Measurements from ENCODE around the gene SGO1.

GRCh38 chr3:20185331-20185678, 701 bp downstream of the SGO1 start:
- TF ChIP-seq CTCF (IDR thresholded peaks at IDR 0.05), result no peak
- TF ChIP-seq ZFX (IDR thresholded peaks at IDR 0.05; ENCODE audit: borderline replicate concordance), result no peak

Measured in 22Rv1 (cell line).